Endothelial cell of umbilical vein (primary cell): ENCODE data around the gene RAB25.

ENCODE experiments used
- EZH2 ChIP-seq: IDR thresholded peaks from 2 replicates; pipeline ENCODE4 v1.6.1; 2012; ENCODE audit warnings: borderline replicate concordance, low read depth, mild to moderate bottlenecking, moderate library complexity, low read length, inconsistent platforms; ENCODE audit not compliant: severe bottlenecking
- FOS ChIP-seq: IDR thresholded peaks from 2 replicates; pipeline ENCODE4 v1.6.1; 2011; ENCODE audit warnings: mild to moderate bottlenecking, low read length, moderate library complexity, borderline replicate concordance; ENCODE audit not compliant: insufficient read depth
- GATA2 ChIP-seq: IDR thresholded peaks from 2 replicates; pipeline ENCODE4 v1.7.0; 2011; ENCODE audit warnings: low read depth, mild to moderate bottlenecking, moderate library complexity, mixed read lengths, low read length; ENCODE audit not compliant: insufficient read length, insufficient read depth
- JUN ChIP-seq: IDR thresholded peaks from 2 replicates; pipeline ENCODE4 v1.6.1; 2011; ENCODE audit warnings: borderline replicate concordance, low read depth; ENCODE audit not compliant: insufficient read length, insufficient read depth
- MYC ChIP-seq: IDR thresholded peaks from one replicate; pipeline ENCODE4 v1.6.1; 2011; ENCODE audit warnings: mild to moderate bottlenecking, low read depth, low read length
- POLR2A ChIP-seq: IDR thresholded peaks from 2 replicates; pipeline ENCODE4 v1.6.1; 2012; ENCODE audit warnings: low read depth, mild to moderate bottlenecking, control low read depth, low read length
- POLR2AphosphoS5 ChIP-seq: IDR thresholded peaks from 2 replicates; pipeline ENCODE4 v1.6.1; 2012; ENCODE audit warnings: low read depth, mild to moderate bottlenecking, control low read depth, low read length, moderate library complexity; ENCODE audit not compliant: insufficient read depth
- TF ChIP-seq, protein P1 (sequence below), 2 donors: IDR thresholded peaks; 1 replicate in 1 of 2; 2 replicates in 1 of 2; pipeline ENCODE4 v1.5.1; 2011; ENCODE audit warnings: low read length in 2 of 2, mild to moderate bottlenecking in 2 of 2, moderate library complexity in 2 of 2, control low read depth in 1 of 2, inconsistent platforms in 1 of 2, low read depth in 1 of 2; ENCODE audit not compliant: insufficient read depth in 1 of 2; ENCODE audit errors: extremely low read depth in 1 of 2
- TF ChIP-seq, protein P2 (sequence below): IDR thresholded peaks from 2 replicates; pipeline ENCODE4 v1.6.1; 2011; ENCODE audit not compliant: insufficient read depth, insufficient read length

DNA sequence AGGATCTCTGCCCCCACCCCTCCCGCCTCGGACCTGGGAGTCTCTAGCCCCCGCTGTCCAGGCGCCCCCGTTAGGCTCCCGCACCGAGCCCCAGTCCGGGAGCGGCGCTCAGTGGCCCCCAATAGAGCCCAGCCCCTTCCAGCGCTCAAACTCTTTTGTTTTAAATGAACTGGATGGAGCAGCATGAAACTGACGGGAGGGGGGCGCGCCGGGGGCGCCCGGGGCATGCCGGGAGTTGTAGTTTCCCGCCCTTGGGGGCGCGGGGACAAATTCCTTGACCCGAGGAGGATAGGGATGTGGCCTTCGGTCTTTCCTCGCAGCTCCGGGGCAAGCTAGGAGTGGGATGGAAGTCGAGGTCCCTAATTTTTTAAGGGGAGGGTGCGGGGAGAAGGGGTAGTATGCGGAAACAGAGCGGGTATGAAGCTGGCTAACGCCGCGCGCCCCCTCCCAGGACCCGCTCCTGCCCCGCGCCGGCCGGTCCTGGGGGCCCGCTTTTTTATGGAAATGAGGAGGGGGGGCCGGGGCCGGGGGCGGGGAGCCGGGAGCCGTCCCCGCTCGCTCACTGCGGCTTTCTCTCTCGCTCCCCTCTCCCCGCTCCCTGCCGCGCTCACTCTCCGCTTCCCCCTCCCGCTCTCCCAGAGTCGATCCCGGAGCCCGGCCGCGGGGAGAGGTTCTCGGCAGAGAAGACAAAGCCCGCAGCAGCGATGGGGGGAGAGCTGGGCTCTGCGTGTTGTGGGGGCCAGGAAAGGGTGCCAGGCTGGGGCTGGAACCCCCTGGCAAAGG, 21.5 kb downstream of the RAB25 start, which contains the start of gene MEX3A:
- TF ChIP-seq, protein P1, sequence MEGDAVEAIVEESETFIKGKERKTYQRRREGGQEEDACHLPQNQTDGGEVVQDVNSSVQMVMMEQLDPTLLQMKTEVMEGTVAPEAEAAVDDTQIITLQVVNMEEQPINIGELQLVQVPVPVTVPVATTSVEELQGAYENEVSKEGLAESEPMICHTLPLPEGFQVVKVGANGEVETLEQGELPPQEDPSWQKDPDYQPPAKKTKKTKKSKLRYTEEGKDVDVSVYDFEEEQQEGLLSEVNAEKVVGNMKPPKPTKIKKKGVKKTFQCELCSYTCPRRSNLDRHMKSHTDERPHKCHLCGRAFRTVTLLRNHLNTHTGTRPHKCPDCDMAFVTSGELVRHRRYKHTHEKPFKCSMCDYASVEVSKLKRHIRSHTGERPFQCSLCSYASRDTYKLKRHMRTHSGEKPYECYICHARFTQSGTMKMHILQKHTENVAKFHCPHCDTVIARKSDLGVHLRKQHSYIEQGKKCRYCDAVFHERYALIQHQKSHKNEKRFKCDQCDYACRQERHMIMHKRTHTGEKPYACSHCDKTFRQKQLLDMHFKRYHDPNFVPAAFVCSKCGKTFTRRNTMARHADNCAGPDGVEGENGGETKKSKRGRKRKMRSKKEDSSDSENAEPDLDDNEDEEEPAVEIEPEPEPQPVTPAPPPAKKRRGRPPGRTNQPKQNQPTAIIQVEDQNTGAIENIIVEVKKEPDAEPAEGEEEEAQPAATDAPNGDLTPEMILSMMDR (IDR thresholded peaks at IDR 0.05; ENCODE audit: extremely low read depth in 1 of 2, insufficient read depth in 1 of 2, low read depth in 1 of 2, low read length in 2 of 2) = no peak
- peak; percentile 67 for TF ChIP-seq POLR2A
- no peak for TF ChIP-seq JUN
- TF ChIP-seq, protein P2, sequence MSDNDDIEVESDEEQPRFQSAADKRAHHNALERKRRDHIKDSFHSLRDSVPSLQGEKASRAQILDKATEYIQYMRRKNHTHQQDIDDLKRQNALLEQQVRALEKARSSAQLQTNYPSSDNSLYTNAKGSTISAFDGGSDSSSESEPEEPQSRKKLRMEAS = peak; percentile 49
- TF ChIP-seq EZH2 = no peak
- no peak for TF ChIP-seq MYC
- peak; percentile 50 for TF ChIP-seq POLR2AphosphoS5
- no peak for TF ChIP-seq GATA2
- no peak for TF ChIP-seq FOS
